Mucosa of descending colon (tissue), 3 donors: ENCODE results near the gene UGT1A3. TPM values are rescaled to one million over a fixed set of nuclear protein-coding genes. Genes with fewer than 3 reads are reported as not detected.
A peak's percentile ranks its signal among the peaks of the same experiment; 100 is the strongest.

ENCODE experiments used
- ATAC-seq: fragments of 200-7000 bp; cut with Tn5 transposase; one replicate; pipeline ENCODE4 v1.9.1; 2020; ENCODE audit warnings: mild to moderate bottlenecking, moderate library complexity
- DNase-seq, 3 donors: peaks; one replicate each; pipeline ENCODE4 v3.0.0-alpha.2; 2020
- H3K36me3 ChIP-seq: fragments of 200-600 bp; one replicate; pipeline ENCODE4 v1.8.0; 2021; ENCODE audit warnings: low read depth, mild to moderate bottlenecking
- H3K4me1 ChIP-seq: fragments of 200-600 bp; one replicate; pipeline ENCODE4 v1.8.0; 2021; ENCODE audit warnings: low read depth, mild to moderate bottlenecking
- H3K4me3 ChIP-seq: fragments of 200-600 bp; one replicate; pipeline ENCODE4 v1.8.0; 2021; ENCODE audit warnings: mild to moderate bottlenecking
- H3K9me3 ChIP-seq: fragments of 200-600 bp; one replicate; pipeline ENCODE4 v1.8.0; 2021; ENCODE audit warnings: mild to moderate bottlenecking
- intact Hi-C, 2 donors: fragments of 100-400 bp; cut with DNase I in 1 of 2; cut with micrococcal nuclease in 1 of 2; formaldehyde crosslinking; loops; one replicate each; pipeline versions ENCODE4 v1.11.0 to v1.11.1; 2022; cut with DNase I, micrococcal nuclease
- total RNA-seq, 3 donors: library from RNA; stranded (reverse); fragmentation: NEBNext Ultra II Directional in 2 of 3; extraction: Animal tissue kit (Norgen Biotek cat#: 25700) in 2 of 3; gene quantifications; one replicate each; pipeline versions ENCODE4 v1.2.1 to v1.2.4, GENCODE V29; 2021 to 2023
- TF ChIP-seq, protein P1 (sequence below): fragments of 200-600 bp; IDR thresholded peaks from one replicate; pipeline ENCODE4 v1.8.0; 2022; ENCODE audit warnings: antibody characterized with exemption, mild to moderate bottlenecking
- donor health status: DM: no; HTN: no; CAD: no; lungs with moderate emphysema.
- donor health status: DM: no; HTN: no; CAD: no.
- donor health status: DM: no; HTN: yes; CAD: no.

The UGT1A3 gene
- total RNA-seq, 3 donors from 2014 or later, result 2.6 to 4.7 (median 2.7) TPM

DNA sequence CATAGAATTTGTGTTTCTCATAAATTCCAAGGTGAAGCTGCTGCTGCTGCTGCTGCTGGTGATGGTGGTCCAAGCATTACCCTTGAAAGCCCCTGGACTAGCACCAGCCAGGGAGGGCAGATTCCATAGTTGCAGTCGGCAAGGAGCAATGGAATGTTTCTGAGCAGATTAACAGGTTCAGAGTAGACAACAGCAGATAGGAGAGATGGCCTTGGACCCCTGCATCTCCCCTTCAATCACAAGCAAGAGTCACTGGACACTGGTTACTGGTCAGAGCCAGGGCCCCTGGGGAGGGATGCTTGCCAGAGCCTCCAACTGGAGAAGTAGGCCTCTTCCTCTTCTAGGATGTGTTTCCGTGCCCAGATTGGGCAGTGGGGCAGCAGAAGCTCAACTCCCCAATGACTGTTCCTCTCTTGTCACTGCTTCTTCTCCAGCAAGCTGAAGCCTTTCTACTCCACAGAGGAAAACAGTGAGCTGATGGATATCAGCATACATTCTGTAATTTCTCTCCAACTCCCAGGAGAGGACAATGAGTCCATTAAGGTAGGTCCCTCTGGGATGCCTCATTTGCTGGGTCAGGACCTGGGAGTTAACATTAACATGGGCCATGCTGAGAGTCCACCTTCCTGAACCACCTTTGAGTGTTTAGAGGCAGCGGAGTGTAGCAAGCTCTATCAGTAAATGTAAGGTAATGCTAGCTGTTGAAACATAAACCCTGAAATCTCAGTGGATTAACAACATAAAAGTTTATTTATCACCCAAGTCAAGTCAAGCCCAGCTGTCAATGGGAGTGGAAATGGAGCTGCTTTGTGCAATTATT, 84.6 kb downstream of the UGT1A3 start:
- TF ChIP-seq, protein P1, sequence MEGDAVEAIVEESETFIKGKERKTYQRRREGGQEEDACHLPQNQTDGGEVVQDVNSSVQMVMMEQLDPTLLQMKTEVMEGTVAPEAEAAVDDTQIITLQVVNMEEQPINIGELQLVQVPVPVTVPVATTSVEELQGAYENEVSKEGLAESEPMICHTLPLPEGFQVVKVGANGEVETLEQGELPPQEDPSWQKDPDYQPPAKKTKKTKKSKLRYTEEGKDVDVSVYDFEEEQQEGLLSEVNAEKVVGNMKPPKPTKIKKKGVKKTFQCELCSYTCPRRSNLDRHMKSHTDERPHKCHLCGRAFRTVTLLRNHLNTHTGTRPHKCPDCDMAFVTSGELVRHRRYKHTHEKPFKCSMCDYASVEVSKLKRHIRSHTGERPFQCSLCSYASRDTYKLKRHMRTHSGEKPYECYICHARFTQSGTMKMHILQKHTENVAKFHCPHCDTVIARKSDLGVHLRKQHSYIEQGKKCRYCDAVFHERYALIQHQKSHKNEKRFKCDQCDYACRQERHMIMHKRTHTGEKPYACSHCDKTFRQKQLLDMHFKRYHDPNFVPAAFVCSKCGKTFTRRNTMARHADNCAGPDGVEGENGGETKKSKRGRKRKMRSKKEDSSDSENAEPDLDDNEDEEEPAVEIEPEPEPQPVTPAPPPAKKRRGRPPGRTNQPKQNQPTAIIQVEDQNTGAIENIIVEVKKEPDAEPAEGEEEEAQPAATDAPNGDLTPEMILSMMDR, result no peak
- Histone ChIP-seq H3K4me3 (no peak overlapping the region), H3K9me3 (no peaks in the 10 kb centered on the region), H3K4me1 (no peaks in the 10 kb centered on the region), H3K36me3 (no peaks in the 10 kb centered on the region)
- intact Hi-C loops, result no loop called here
- ATAC-seq (no peak), DNase-seq (no peak)

DNA sequence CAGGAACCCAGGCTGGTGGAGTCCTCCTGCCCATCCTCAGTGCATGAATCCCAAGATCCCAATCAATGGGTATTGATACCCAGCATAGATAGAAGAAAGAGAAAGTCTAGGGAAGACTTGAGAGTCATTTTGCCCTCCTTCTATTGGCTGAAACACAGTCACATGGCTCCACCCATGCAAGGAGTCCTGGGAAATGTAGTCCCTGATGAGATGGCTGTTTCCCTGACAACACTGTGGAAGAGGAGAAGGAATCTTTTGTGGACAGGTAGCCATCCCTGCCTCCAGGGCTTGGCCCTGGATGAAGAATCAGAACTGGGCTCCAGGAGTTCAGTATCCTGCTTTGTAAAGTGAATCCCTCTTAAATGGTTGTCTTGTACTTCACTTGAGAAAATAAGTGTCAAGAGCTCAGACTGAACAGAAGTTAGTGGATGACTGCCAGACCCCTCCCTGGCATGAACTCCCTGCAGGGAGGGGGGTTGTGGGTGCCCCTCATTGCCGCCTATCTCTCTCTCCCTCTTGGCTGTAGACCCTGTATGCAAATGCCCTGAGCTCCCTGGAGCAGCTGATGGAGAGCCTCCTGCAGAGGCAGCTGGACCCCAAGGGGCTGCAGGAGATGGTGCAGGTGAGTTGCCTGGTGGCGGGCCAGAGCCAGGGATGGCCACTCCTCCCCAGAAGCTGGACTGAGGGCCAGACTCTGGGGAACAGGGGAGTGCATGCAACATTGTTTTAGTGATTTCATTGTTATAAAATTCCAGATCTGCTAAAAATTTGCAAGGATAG, 85.4 kb downstream of the UGT1A3 start:
- no peaks in the 10 kb centered on the region for H3K36me3 ChIP-seq
- H3K4me1 ChIP-seq, result no peaks in the 10 kb centered on the region
- DNase-seq (peak in 1 of 3 donors; percentile 13), ATAC-seq (peak; percentile 19)
- no peaks in the 10 kb centered on the region for H3K9me3 ChIP-seq
- TF ChIP-seq, protein P1, result no peak
- no peak overlapping the region for H3K4me3 ChIP-seq
- intact Hi-C loops, result no loop called here

DNA sequence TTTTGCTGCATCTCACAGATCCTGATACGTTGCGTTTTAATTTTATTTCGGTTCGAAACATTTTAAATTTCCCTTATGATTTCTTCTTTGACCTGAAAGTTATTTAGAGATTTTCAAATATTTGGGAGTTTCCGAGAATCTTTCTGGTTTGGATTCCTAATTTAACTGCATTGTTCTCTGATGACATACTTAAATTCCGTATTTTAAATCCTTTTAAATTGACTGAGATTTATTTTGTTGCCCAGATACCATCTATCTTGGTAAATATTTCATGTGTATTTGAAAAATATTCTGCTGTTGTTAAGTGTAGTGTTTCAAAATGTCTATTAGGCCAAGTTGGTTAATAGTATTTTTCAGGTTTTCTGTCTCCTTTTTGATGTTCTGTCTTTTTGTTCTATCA, 87.0 kb downstream of the UGT1A3 start:
- H3K4me1 ChIP-seq, result no peaks in the 10 kb centered on the region
- H3K36me3 ChIP-seq, result no peaks in the 10 kb centered on the region
- TF ChIP-seq, protein P1, result no peak
- H3K4me3 ChIP-seq, result no peak overlapping the region
- DNase-seq (no peak), ATAC-seq (no peak)
- intact Hi-C loops, result no loop called here
- H3K9me3 ChIP-seq, result no peaks in the 10 kb centered on the region

DNA sequence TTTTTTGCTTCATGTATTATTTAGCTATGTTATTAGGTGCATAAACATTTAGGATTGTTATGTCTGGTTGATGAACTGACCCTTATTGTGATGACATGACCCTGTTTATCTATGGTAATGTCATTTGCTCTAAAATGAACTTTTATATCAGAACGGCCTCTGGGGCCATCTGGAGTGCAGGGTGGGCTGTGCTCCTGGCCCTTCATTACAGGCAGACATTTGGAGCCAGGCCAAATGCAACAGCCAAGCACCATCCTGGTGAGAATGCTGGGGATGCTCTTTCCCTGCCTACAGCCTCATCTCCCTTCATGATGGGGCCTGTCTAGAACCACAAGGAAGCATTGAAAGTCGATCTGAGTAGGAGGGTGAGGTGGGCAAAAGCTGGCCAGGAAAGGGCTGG, 87.5 kb downstream of the UGT1A3 start:
- Histone ChIP-seq H3K36me3 (no peaks in the 10 kb centered on the region), H3K4me1 (no peaks in the 10 kb centered on the region), H3K4me3 (no peak overlapping the region), H3K9me3 (no peaks in the 10 kb centered on the region)
- no peak for ATAC-seq
- intact Hi-C loops, result no loop called here
- TF ChIP-seq, protein P1, result no peak
- peak in 1 of 3 donors; percentile 7 for DNase-seq

DNA sequence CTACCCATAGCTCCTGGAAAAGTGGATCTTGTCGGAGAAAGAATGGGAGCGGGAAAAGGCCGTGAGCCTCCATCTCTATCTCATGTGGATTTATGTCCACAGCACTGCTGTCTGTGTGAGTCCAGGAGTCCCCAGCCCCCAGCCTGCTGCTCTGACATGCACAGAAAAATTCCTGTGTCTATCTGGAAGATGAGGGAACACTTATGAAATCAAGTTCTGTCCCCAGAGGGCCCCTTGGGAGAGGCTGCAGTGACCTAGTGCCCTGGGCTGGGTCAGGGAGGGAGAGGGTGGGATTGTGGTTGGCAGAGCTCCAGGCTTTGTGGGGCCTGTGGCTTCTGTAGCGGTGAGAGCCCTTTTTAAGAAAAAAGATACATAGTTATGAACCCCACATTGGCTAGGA, 87.9 kb downstream of the UGT1A3 start:
- Histone ChIP-seq H3K4me3 (no peak overlapping the region), H3K9me3 (no peaks in the 10 kb centered on the region), H3K36me3 (no peaks in the 10 kb centered on the region), H3K4me1 (no peaks in the 10 kb centered on the region)
- no peak for ATAC-seq
- intact Hi-C loops, result no loop called here
- TF ChIP-seq, protein P1, result no peak
- DNase-seq, result peak in 1 of 3 donors; percentile 16
